Tibial artery (tissue), 4 donors: Measurements from ENCODE around the gene NRN1.

Experiments
- DNase-seq, 2 donors: peaks; one replicate each; pipeline ENCODE4 v3.0.0-alpha.2; 2019
- H3K27ac ChIP-seq, 2 donors: fragments of 200-600 bp; sonication (generic) in 1 of 2; 1 replicate in 1 of 2; 2 replicates in 1 of 2; pipeline ENCODE4 v1.5.1; 2018 to 2019; ENCODE audit warnings: mild to moderate bottlenecking in 1 of 2
- H3K27me3 ChIP-seq, 2 donors: fragments of 200-600 bp; sonication (generic) in 1 of 2; one replicate each; pipeline versions ENCODE4 v1.5.1 to v1.6.0; 2016 to 2019
- H3K36me3 ChIP-seq, 3 donors: fragments of 200-600 bp; sonication (generic) in 2 of 3; one replicate each; pipeline ENCODE4 v1.5.1; 2016 to 2019; ENCODE audit warnings: mild to moderate bottlenecking in 2 of 3
- H3K4me1 ChIP-seq, 4 donors: fragments of 200-600 bp; sonication (generic) in 2 of 4; 1 replicate in 3 of 4; 2 replicates in 1 of 4; pipeline ENCODE4 v1.5.1; 2016 to 2019
- H3K4me3 ChIP-seq, 2 donors: fragments of 200-600 bp; sonication (generic) in 1 of 2; 1 replicate in 1 of 2; 2 replicates in 1 of 2; pipeline ENCODE4 v1.5.1; 2018 to 2019; ENCODE audit warnings: mild to moderate bottlenecking in 2 of 2
- H3K9me3 ChIP-seq, 3 donors: fragments of 200-600 bp; sonication (generic) in 1 of 3; one replicate each; pipeline ENCODE4 v1.5.1; 2016 to 2019
- CTCF ChIP-seq, 2 experiments: fragments of 200-600 bp in 1 of 2; fragments of 450-650 bp in 1 of 2; IDR thresholded peaks; one replicate each; pipeline ENCODE4 v1.5.1; 2017 to 2019; ENCODE audit warnings: antibody characterized with exemption in 2 of 2, mild to moderate bottlenecking in 1 of 2, moderate library complexity in 1 of 2
- intact Hi-C: fragments of 100-400 bp; cut with DNase I; formaldehyde crosslinking; loops from one replicate; pipeline ENCODE4 v1.15.0; 2023; ENCODE audit warnings: low total_unique reads

Gene NRN1

GRCh38 chr6:5967594-5967993 lies 39.1 kb downstream of the NRN1 start:
- intact Hi-C loops, result no loop called here
- no peaks in the 10 kb centered on the region for H3K27me3 ChIP-seq
- H3K4me1 ChIP-seq, result peaks cover 0 to 13% (median 9%) of the 10 kb centered on the region in 4 donors
- H3K27ac ChIP-seq, result no peak overlapping the region
- no peaks in the 10 kb centered on the region for H3K9me3 ChIP-seq
- no peaks in the 10 kb centered on the region for H3K36me3 ChIP-seq
- H3K4me3 ChIP-seq, result no peak overlapping the region
- no peak for TF ChIP-seq CTCF (IDR thresholded peaks at IDR 0.05)
- no peak for DNase-seq

GRCh38 chr6:5962794-5963193 lies 43.9 kb downstream of the NRN1 start:
- Histone ChIP-seq H3K27ac (no peak overlapping the region), H3K4me3 (no peak overlapping the region), H3K27me3 (no peaks in the 10 kb centered on the region), H3K9me3 (no peaks in the 10 kb centered on the region), H3K36me3 (no peaks in the 10 kb centered on the region), H3K4me1 (no peaks in the 10 kb centered on the region)
- no peak for DNase-seq
- intact Hi-C loops, result no loop called here
- no peak for TF ChIP-seq CTCF (IDR thresholded peaks at IDR 0.05)

- H3K27me3 ChIP-seq, result no peaks in the 10 kb centered on the region
- H3K27ac ChIP-seq, result no peak overlapping the region
- DNase-seq, result no peak
- H3K9me3 ChIP-seq, result no peaks in the 10 kb centered on the region
- no peaks in the 10 kb centered on the region for H3K4me1 ChIP-seq
- H3K36me3 ChIP-seq, result no peaks in the 10 kb centered on the region
- no peak overlapping the region for H3K4me3 ChIP-seq
- intact Hi-C loops, result no loop called here
- TF ChIP-seq CTCF (IDR thresholded peaks at IDR 0.05), result no peak
Observed at GRCh38 chr6:5961836-5962235, 44.9 kb downstream of the NRN1 start.

- Histone ChIP-seq H3K9me3 (no peaks in the 10 kb centered on the region), H3K4me1 (no peaks in the 10 kb centered on the region), H3K27ac (no peak overlapping the region), H3K27me3 (no peaks in the 10 kb centered on the region), H3K36me3 (no peaks in the 10 kb centered on the region), H3K4me3 (no peak overlapping the region)
- intact Hi-C loops, result no loop called here
- DNase-seq, result no peak
- no peak for TF ChIP-seq CTCF (IDR thresholded peaks at IDR 0.05)
Observed at GRCh38 chr6:5960456-5960855, 46.3 kb downstream of the NRN1 start.

- Histone ChIP-seq H3K36me3 (no peaks in the 10 kb centered on the region), H3K4me1 (no peaks in the 10 kb centered on the region), H3K27me3 (no peaks in the 10 kb centered on the region), H3K9me3 (no peaks in the 10 kb centered on the region), H3K4me3 (no peak overlapping the region), H3K27ac (no peak overlapping the region)
- intact Hi-C loops, result no loop called here
- no peak for TF ChIP-seq CTCF (IDR thresholded peaks at IDR 0.05)
- no peak for DNase-seq
Observed at GRCh38 chr6:5958921-5959320, 47.8 kb downstream of the NRN1 start.

- no peak for TF ChIP-seq CTCF (IDR thresholded peaks at IDR 0.05)
- Histone ChIP-seq H3K9me3 (no peaks in the 10 kb centered on the region), H3K27me3 (no peaks in the 10 kb centered on the region), H3K4me3 (no peak overlapping the region), H3K4me1 (no peaks in the 10 kb centered on the region), H3K27ac (no peak overlapping the region), H3K36me3 (no peaks in the 10 kb centered on the region)
- no peak for DNase-seq
- intact Hi-C loops, result no loop called here
Observed at GRCh38 chr6:5956939-5957338, 49.8 kb downstream of the NRN1 start.
